Body of pancreas (tissue), 4 donors: ENCODE measurements around the gene COL18A1. TPM values are rescaled to one million over a fixed set of nuclear protein-coding genes. Genes with fewer than 3 reads are reported as not detected.

Experiments used
- ATAC-seq: fragments of 150-250 bp; one replicate; pipeline ENCODE4 v1.9.1; 2016
- DNase-seq, 4 donors: peaks; one replicate each; pipeline ENCODE4 v3.0.0-alpha.2; 2019
- H3K27ac ChIP-seq, 4 donors: fragments of 200-600 bp; sonication (generic); 1 replicate in 3 of 4; 2 replicates in 1 of 4; pipeline versions ENCODE4 v1.5.1 to v1.6.1; 2016 to 2019; ENCODE audit warnings: mild to moderate bottlenecking in 1 of 4, mixed read lengths in 1 of 4, moderate library complexity in 1 of 4
- H3K27me3 ChIP-seq, 2 donors: fragments of 200-600 bp; sonication (generic); one replicate each; pipeline ENCODE4 v1.6.0; 2016; ENCODE audit warnings: mild to moderate bottlenecking in 1 of 2
- H3K36me3 ChIP-seq, 2 donors: fragments of 200-600 bp; sonication (generic); replicated peaks in 1 of 2; 2 replicates each; pipeline ENCODE4 v1.5.1; 2016; ENCODE audit warnings: low read depth in 2 of 2; ENCODE audit not compliant: insufficient read depth in 1 of 2
- H3K4me1 ChIP-seq: fragments of 200-600 bp; sonication (generic); one replicate; pipeline ENCODE4 v1.6.0; 2016
- H3K4me3 ChIP-seq, 2 donors: fragments of 200-600 bp; sonication (generic); 1 replicate in 1 of 2; 2 replicates in 1 of 2; pipeline ENCODE4 v1.5.1; 2016 to 2019
- H3K9me3 ChIP-seq, 3 donors: fragments of 200-600 bp; sonication (generic); 1 replicate in 2 of 3; 2 replicates in 1 of 3; pipeline ENCODE4 v1.5.1; 2016
- CTCF ChIP-seq, 7 experiments: fragments of 450-650 bp in 4 of 7; fragments of 200-600 bp in 3 of 7; sonication (generic) in 3 of 7; IDR thresholded peaks; one replicate each; pipeline ENCODE4 v1.5.1; 2016 to 2019; ENCODE audit warnings: antibody characterized with exemption in 7 of 7
- POLR2A ChIP-seq, 3 donors: fragments of 450-650 bp; IDR thresholded peaks; one replicate each; pipeline ENCODE4 v1.6.1; 2016; ENCODE audit warnings: antibody characterized with exemption in 3 of 3, mild to moderate bottlenecking in 2 of 3
- WGBS, 2 donors: methylation state at CpG; one replicate each; pipeline ENCODE4 v1.1.5; 2017; 5-methylcytosine and 5-hydroxymethylcytosine counted together
- intact Hi-C: fragments of 100-400 bp; cut with DNase I; formaldehyde crosslinking; loops from one replicate; pipeline ENCODE4 v1.15.1; 2023
- total RNA-seq, 2 donors: library from RNA; depleted of rRNA; stranded (reverse); fragments of >200 nt; gene quantifications; one replicate each; pipeline ENCODE4 v1.1.0, GENCODE V29; 2016

The COL18A1 gene
- total RNA-seq, 2 donors from 2014 or later: 108 to 284 TPM

GRCh38 chr21:45464309-45464708 is 59.3 kb downstream of the COL18A1 start:
- ATAC-seq (no peak), DNase-seq (no peak)
- 73 to 78% methylated on average over 2 to 5 of the region's 5 CpGs for WGBS, 2 donors
- peaks cover 0 to 5% (median 0%) of the 10 kb centered on the region in 3 donors for H3K9me3 ChIP-seq
- H3K36me3 ChIP-seq: no peaks in the 10 kb centered on the region
- TF ChIP-seq POLR2A (IDR thresholded peaks at IDR 0.05): no peak
- TF ChIP-seq CTCF (IDR thresholded peaks at IDR 0.05): no peak
- no peak overlapping the region for H3K4me3 ChIP-seq
- peaks cover 8% of the 10 kb centered on the region for H3K4me1 ChIP-seq
- H3K27ac ChIP-seq: no peak overlapping the region
- no peaks in the 10 kb centered on the region for H3K27me3 ChIP-seq
- intact Hi-C loops: no loop called here

DNA sequence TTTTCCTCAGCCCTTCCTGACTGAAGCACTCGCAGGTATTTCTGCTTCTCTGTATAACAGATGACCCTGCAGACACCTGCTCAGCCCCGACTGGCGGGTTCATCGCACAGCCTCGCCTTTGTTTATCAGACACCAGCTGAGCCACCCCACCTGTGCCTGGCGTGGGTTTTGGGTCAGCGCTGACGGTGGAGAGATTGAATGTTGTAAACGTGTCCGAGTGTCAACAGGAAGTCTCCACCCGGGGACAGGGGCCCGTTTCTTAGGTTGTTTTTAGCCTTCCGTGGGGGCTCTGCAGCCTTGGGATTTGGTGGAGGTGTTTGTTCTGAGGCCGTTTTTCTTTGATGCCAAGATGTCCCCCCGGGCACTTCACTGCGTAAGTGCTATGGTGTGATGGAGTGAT is 60.1 kb downstream of the COL18A1 start:
- H3K4me3 ChIP-seq: no peak overlapping the region
- DNase-seq (no peak), ATAC-seq (no peak)
- H3K9me3 ChIP-seq: peaks cover 0 to 5% (median 0%) of the 10 kb centered on the region in 3 donors
- intact Hi-C loops: no loop called here
- no peak overlapping the region for H3K27ac ChIP-seq
- H3K4me1 ChIP-seq: peaks cover 16% of the 10 kb centered on the region
- H3K27me3 ChIP-seq: no peaks in the 10 kb centered on the region
- TF ChIP-seq CTCF (IDR thresholded peaks at IDR 0.05): no peak
- TF ChIP-seq POLR2A (IDR thresholded peaks at IDR 0.05): no peak
- no peaks in the 10 kb centered on the region for H3K36me3 ChIP-seq
- WGBS, 2 donors: 50 to 51% methylated on average over 16 of the region's 16 CpGs

DNA sequence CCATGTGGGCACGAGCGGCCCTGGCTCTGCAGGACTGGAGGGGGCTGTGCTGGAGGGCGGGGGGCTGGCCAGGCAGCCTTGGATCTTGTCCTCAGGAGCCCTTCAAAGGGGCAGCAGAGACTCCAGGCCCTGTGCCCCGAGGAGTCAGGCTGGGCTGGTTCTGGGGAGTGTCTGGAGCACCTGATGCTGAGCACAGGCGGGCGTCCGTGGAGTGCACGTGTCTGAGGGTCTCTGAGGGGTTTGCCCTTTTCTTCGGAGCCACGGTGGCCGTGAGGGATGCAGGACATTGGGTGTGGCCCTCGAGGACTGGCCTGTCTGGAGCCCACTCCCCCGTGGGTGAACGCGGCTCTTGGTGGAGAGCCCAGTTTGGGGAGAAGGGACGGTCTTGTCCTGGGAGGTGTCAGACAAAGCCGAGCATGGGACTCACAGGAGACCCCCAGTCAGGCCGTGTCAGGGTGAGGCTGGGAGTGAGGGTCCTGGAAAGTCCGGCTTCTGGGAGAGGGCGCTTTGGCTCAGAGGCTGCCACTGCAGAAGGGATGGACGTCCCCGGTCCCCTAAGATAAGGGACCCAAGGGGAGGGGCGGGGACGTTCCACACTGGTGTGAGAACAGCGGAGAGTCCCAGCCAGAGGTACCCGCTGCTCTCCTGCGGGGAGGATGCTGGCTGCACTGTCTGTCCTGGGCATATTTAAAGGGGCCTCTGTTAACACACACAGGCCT is 60.8 kb downstream of the COL18A1 start:
- Histone ChIP-seq H3K36me3 (no peaks in the 10 kb centered on the region), H3K4me3 (no peak overlapping the region), H3K27me3 (no peaks in the 10 kb centered on the region), H3K4me1 (peaks cover 23% of the 10 kb centered on the region), H3K27ac (no peak overlapping the region), H3K9me3 (peaks cover 0 to 5% (median 0%) of the 10 kb centered on the region in 3 donors)
- intact Hi-C loops: no loop called here
- DNase-seq (no peak), ATAC-seq (no peak)
- TF ChIP-seq CTCF (IDR thresholded peaks at IDR 0.05) (no peak), POLR2A (IDR thresholded peaks at IDR 0.05) (no peak)
- 60 to 74% methylated on average over 12 to 27 of the region's 27 CpGs for WGBS, 2 donors

DNA sequence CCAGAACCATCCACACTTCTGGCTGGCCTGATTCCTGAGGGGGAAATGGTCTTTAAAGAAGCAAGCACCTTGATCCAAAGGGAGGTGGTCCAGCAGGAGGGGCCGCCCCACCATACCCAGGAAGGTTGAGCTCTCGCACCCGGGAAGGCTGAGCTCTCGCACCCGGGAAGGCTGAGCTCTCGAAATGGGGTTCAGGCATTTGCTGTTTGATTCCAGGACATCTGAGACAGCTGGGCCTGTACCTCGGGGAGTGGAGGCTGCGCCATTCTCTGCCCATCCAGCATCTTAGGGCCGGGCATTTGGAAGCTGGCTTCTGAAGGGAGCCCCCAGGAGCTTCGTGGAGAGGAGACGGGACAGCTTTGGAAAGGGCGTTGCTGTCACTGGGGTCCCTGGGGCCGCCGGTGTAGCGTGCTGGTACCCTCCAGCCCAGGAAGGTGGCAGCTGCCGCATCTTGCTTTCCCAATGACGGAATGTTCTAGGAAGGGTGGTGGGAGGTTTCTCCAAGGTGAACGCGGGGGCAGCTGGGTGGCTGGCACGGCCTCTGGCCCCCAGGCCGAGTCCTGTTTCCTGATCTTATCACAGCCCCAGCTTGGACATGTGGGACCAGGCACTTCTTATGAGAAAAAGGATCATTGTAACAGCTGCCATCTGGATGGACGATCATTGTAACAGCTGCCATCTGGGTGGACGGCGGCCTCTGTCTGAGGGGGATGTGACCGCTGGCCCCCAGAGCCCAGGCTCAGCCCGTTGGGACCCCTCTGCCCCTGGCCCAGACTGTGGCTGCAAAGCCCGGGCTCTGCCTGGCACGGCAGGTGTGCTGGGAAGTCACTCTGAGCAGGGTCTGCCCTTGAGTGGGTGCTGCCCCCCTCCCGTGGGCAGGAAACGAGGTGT is 61.6 kb downstream of the COL18A1 start:
- no peak for DNase-seq
- H3K4me1 ChIP-seq: peaks cover 31% of the 10 kb centered on the region
- H3K9me3 ChIP-seq: peaks cover 0 to 2% (median 0%) of the 10 kb centered on the region in 3 donors
- intact Hi-C loops: no loop called here
- H3K27me3 ChIP-seq: no peaks in the 10 kb centered on the region
- WGBS, 2 donors: 68 to 73% methylated on average over 13 to 29 of the region's 30 CpGs
- H3K27ac ChIP-seq: no peak overlapping the region
- no peak for ATAC-seq
- no peak overlapping the region for H3K4me3 ChIP-seq
- no peak for TF ChIP-seq CTCF (IDR thresholded peaks at IDR 0.05)
- no peak for TF ChIP-seq POLR2A (IDR thresholded peaks at IDR 0.05)
- no peaks in the 10 kb centered on the region for H3K36me3 ChIP-seq
